ENCODE measurements around the gene FBXL7. TPM values are rescaled to one million over a fixed set of nuclear protein-coding genes. Genes with fewer than 3 reads are reported as not detected.

Gene FBXL7
- total RNA-seq, 2 experiments from 2014 or later, result not detected

DNA sequence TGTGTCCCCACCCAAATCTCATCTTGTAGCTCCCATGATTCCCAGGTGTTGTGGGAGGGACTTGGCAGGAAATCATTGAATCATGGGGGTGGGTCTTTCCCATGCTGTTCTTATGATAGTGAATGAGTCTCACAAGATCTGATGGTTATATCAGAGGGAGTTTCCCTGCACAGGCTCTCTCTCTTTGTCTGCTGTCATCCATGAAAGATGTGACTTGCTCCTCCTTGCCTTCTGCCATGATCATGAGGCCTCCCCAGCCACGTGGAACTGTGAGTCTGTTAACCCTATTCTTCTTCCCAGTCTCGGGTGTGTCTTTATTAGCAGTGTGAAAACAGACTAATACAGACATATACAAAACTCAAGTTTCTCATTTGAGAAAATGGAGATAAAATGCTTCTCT lies 139.3 kb downstream of the FBXL7 start:
- Mint-ChIP-seq H3K4me1 (ENCODE audit: low read depth) (no peaks in the 10 kb centered on the region), H3K36me3 (no peaks in the 10 kb centered on the region), H3K27me3 (no peaks in the 10 kb centered on the region), H3K4me3 (no peak overlapping the region), H3K27ac (no peak overlapping the region), H3K9me3 (no peaks in the 10 kb centered on the region)
- ChIA-PET CTCF (no interaction called here), POLR2A (no interaction called here)
- DNase-seq, result no peak
- intact Hi-C loops (cut with micrococcal nuclease), result no loop called here

- Mint-ChIP-seq H3K27ac (no peak overlapping the region), H3K9me3 (no peaks in the 10 kb centered on the region), H3K36me3 (no peaks in the 10 kb centered on the region), H3K27me3 (no peaks in the 10 kb centered on the region), H3K4me3 (no peak overlapping the region), H3K4me1 (ENCODE audit: low read depth) (no peaks in the 10 kb centered on the region)
- ChIA-PET CTCF (no interaction called here), POLR2A (no interaction called here)
- DNase-seq, result no peak
- intact Hi-C loops (cut with micrococcal nuclease), result no loop called here
Measured at GRCh38 chr5:15640116-15640515, 140.1 kb downstream of the FBXL7 start.

DNA sequence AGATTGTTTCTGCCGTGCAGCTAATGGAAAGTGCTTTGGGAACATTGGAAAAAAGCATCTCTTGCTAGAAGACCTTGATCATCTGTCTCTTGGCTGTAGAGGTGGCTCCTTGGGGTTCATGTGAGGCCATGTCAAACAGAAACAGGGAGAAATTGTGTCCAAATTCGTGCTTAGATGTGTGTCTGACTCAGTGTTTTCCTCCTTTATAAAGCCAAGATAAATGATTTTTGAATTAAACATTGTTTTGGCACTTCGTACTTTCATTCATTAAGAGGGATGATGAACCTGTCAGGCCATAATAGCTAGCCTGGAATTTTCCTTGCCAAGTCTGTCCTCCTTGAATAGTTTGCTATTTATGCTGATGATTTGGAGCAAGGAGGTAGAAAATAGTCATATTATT lies 143.8 kb downstream of the FBXL7 start:
- no peak overlapping the region for H3K4me3 Mint-ChIP-seq
- no peaks in the 10 kb centered on the region for H3K27me3 Mint-ChIP-seq
- no peak for DNase-seq
- no peaks in the 10 kb centered on the region for H3K9me3 Mint-ChIP-seq
- no peaks in the 10 kb centered on the region for H3K4me1 Mint-ChIP-seq (ENCODE audit: low read depth)
- intact Hi-C loops (cut with micrococcal nuclease), result no loop called here
- CTCF ChIA-PET, result no interaction called here
- POLR2A ChIA-PET, result no interaction called here
- no peak overlapping the region for H3K27ac Mint-ChIP-seq
- no peaks in the 10 kb centered on the region for H3K36me3 Mint-ChIP-seq

DNA sequence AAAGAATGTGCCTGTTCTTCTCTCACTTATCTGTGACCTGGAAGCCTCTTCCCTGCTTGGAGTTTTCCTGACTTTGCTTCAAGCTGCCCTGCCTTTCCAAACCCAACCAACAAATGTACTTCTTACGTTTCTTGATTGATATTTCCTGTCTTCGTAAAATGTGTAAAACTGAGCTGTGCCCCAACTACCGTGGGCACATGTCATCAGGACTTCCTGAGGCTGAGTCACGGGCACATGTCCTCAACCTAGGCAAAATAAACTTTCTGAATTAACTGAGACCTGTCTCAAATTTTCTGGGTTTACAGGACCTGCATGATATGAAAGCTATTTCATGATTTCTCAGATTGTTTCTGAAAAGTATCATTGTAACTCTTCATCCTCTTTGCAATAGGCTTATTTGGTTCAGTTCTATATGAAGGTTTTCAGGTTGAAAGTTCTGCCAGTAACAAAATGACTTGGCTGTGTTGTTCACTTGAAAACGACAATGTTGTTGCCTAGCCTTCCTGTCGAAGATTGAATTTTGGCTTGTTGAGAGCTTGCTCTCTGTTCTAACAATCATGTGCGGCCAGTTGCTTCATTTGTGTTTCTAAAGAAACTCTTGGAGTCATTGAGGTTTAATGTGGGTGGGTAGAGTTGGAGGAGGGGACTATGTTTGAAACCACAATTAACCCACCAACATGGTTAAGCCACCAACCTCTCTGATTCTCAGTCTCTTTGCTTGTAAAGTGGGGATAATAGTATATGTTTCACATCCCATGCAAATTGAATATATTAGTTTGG lies 145.6 kb downstream of the FBXL7 start:
- Mint-ChIP-seq H3K27ac (no peak overlapping the region), H3K27me3 (no peaks in the 10 kb centered on the region), H3K9me3 (no peaks in the 10 kb centered on the region), H3K4me1 (ENCODE audit: low read depth) (no peaks in the 10 kb centered on the region), H3K36me3 (no peaks in the 10 kb centered on the region), H3K4me3 (no peak overlapping the region)
- no peak for DNase-seq
- ChIA-PET CTCF (no interaction called here), POLR2A (no interaction called here)
- intact Hi-C loops (cut with micrococcal nuclease), result no loop called here

DNA sequence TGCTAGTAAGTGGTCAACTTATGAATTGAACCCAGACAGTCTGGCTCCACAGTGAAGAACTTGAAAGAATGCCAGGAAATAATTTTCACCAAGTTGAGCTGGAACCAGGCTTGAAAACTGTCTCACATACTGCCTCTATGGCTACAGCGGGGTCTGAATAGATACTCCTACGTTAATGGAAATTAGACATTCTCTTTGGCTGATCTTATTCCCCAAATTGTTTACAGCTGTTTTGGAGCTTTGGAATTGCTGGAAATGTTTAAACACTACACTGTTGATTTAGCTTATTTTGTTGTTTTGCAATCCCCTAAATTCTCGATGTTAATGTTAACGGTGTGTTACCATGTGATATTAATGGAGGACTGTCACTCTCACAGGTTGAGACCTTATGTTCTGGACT lies 146.4 kb downstream of the FBXL7 start:
- Mint-ChIP-seq H3K36me3 (no peaks in the 10 kb centered on the region), H3K4me1 (ENCODE audit: low read depth) (no peaks in the 10 kb centered on the region), H3K9me3 (no peaks in the 10 kb centered on the region), H3K4me3 (no peak overlapping the region), H3K27me3 (no peaks in the 10 kb centered on the region), H3K27ac (no peak overlapping the region)
- CTCF ChIA-PET, result no interaction called here
- no peak for DNase-seq
- POLR2A ChIA-PET, result no interaction called here
- intact Hi-C loops (cut with micrococcal nuclease), result no loop called here

GRCh38 chr5:15647251-15647650 lies 147.3 kb downstream of the FBXL7 start:
- H3K27ac Mint-ChIP-seq, result no peak overlapping the region
- H3K4me1 Mint-ChIP-seq (ENCODE audit: low read depth), result no peaks in the 10 kb centered on the region
- no peaks in the 10 kb centered on the region for H3K9me3 Mint-ChIP-seq
- ChIA-PET CTCF (no interaction called here), POLR2A (no interaction called here)
- H3K27me3 Mint-ChIP-seq, result no peaks in the 10 kb centered on the region
- no peak for DNase-seq
- no peaks in the 10 kb centered on the region for H3K36me3 Mint-ChIP-seq
- no peak overlapping the region for H3K4me3 Mint-ChIP-seq
- intact Hi-C loops (cut with micrococcal nuclease), result no loop called here

DNA sequence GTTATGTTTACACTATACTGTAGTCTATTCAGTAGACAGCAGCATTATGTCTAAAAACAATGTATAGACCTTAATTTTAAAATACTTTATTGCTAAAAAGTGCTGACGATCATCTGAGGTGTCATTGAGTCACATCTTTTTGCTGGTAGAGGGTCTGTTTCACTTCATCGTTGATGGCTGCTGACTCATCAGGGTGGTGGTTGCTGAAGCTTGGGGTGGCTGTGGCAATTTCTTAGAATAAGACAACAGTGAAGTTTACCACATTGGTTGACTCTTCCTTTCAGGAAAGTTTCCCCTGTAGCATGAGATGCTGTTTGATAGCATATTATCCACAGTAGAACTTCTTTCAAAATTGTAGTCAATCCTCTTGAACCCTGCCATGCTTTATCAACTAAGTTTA lies 150.3 kb downstream of the FBXL7 start:
- CTCF ChIA-PET, result no interaction called here
- no peaks in the 10 kb centered on the region for H3K9me3 Mint-ChIP-seq
- no peaks in the 10 kb centered on the region for H3K4me1 Mint-ChIP-seq (ENCODE audit: low read depth)
- intact Hi-C loops (cut with micrococcal nuclease), result no loop called here
- H3K27ac Mint-ChIP-seq, result no peak overlapping the region
- no peaks in the 10 kb centered on the region for H3K36me3 Mint-ChIP-seq
- POLR2A ChIA-PET, result no interaction called here
- no peak for DNase-seq
- no peak overlapping the region for H3K4me3 Mint-ChIP-seq
- no peaks in the 10 kb centered on the region for H3K27me3 Mint-ChIP-seq

- POLR2A ChIA-PET, result no interaction called here
- Mint-ChIP-seq H3K4me1 (ENCODE audit: low read depth) (no peaks in the 10 kb centered on the region), H3K36me3 (no peaks in the 10 kb centered on the region), H3K4me3 (no peak overlapping the region), H3K27me3 (no peaks in the 10 kb centered on the region), H3K9me3 (no peaks in the 10 kb centered on the region), H3K27ac (no peak overlapping the region)
- CTCF ChIA-PET, result no interaction called here
- intact Hi-C loops (cut with micrococcal nuclease), result no loop called here
- DNase-seq, result no peak
Measured at GRCh38 chr5:15654779-15655178, 154.8 kb downstream of the FBXL7 start.

DNA sequence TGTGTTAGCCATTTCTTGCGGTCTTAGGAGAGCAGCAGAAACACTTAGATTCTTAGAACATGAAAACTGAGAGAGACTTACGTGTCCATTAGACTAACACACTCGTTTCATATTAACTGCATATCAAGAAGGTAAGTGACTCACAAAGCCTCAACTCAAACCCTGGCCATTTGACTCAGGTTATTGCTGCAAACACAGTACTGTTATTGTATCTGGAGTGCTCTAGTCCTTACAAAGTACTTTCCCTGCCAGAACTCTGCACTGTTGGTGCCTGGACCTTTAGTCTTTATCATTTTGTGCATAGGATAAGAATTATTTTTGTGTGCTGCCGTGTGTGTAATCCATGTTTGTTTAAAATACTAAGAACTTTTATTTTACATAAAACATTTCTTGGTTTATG lies 155.7 kb downstream of the FBXL7 start:
- H3K4me1 Mint-ChIP-seq (ENCODE audit: low read depth), result no peaks in the 10 kb centered on the region
- ChIA-PET POLR2A (no interaction called here), CTCF (no interaction called here)
- no peaks in the 10 kb centered on the region for H3K27me3 Mint-ChIP-seq
- no peak overlapping the region for H3K4me3 Mint-ChIP-seq
- DNase-seq, result no peak
- no peaks in the 10 kb centered on the region for H3K9me3 Mint-ChIP-seq
- intact Hi-C loops (cut with micrococcal nuclease), result no loop called here
- no peaks in the 10 kb centered on the region for H3K36me3 Mint-ChIP-seq
- H3K27ac Mint-ChIP-seq, result no peak overlapping the region

GRCh38 chr5:15664961-15665360 lies 165.0 kb downstream of the FBXL7 start:
- no peaks in the 10 kb centered on the region for H3K36me3 Mint-ChIP-seq

GRCh38 chr5:15669826-15670225 lies 169.8 kb downstream of the FBXL7 start:
- H3K4me3 Mint-ChIP-seq, result no peak overlapping the region
- H3K9me3 Mint-ChIP-seq, result peaks cover 4% of the 10 kb centered on the region
- H3K36me3 Mint-ChIP-seq, result no peaks in the 10 kb centered on the region
- H3K4me1 Mint-ChIP-seq (ENCODE audit: low read depth), result no peaks in the 10 kb centered on the region
- ChIA-PET POLR2A (no interaction called here), CTCF (no interaction called here)
- no peak for DNase-seq
- no peaks in the 10 kb centered on the region for H3K27me3 Mint-ChIP-seq
- intact Hi-C loops (cut with micrococcal nuclease), result no loop called here
- no peak overlapping the region for H3K27ac Mint-ChIP-seq

More at GRCh38 chr5:15664961-15665360, 165.0 kb downstream of the FBXL7 start:
- intact Hi-C loops (cut with micrococcal nuclease), result no loop called here
- Mint-ChIP-seq H3K4me1 (ENCODE audit: low read depth) (no peaks in the 10 kb centered on the region), H3K27ac (no peak overlapping the region), H3K4me3 (no peak overlapping the region), H3K9me3 (peaks cover 8% of the 10 kb centered on the region), H3K27me3 (no peaks in the 10 kb centered on the region)
- POLR2A ChIA-PET, result no interaction called here
- no peak for DNase-seq
- CTCF ChIA-PET, result no interaction called here

DNA sequence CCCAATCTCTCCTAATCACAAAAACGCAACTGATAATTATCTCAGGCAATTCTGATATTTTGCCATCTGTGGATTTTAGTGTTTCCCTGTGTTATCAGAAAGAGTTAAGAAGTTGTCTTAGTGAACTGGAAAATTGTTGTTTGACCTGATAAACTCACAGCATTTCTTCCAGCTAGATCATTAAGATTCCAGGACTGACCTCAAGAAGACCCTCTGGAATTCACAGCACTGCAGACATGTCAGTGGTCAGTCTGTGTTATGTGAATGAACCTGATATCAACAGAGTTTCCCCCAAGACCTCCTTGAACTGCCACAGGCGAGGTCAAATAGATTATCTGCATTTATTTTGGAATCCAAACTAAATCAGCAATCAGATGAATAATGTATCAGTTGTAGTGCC lies 174.7 kb downstream of the FBXL7 start:
- no peak overlapping the region for H3K27ac Mint-ChIP-seq
- H3K4me1 Mint-ChIP-seq (ENCODE audit: low read depth), result no peaks in the 10 kb centered on the region
- no peak overlapping the region for H3K4me3 Mint-ChIP-seq
- ChIA-PET POLR2A (no interaction called here), CTCF (no interaction called here)
- intact Hi-C loops (cut with micrococcal nuclease), result no loop called here
- no peaks in the 10 kb centered on the region for H3K27me3 Mint-ChIP-seq
- no peaks in the 10 kb centered on the region for H3K36me3 Mint-ChIP-seq
- peaks cover 9% of the 10 kb centered on the region for H3K9me3 Mint-ChIP-seq
- no peak for DNase-seq

- Mint-ChIP-seq H3K9me3 (peaks cover 8% of the 10 kb centered on the region), H3K4me1 (ENCODE audit: low read depth) (no peaks in the 10 kb centered on the region), H3K4me3 (no peak overlapping the region), H3K27ac (no peak overlapping the region), H3K27me3 (no peaks in the 10 kb centered on the region), H3K36me3 (no peaks in the 10 kb centered on the region)
- DNase-seq, result no peak
- CTCF ChIA-PET, result no interaction called here
- intact Hi-C loops (cut with micrococcal nuclease), result no loop called here
- POLR2A ChIA-PET, result no interaction called here
Measured at GRCh38 chr5:15676591-15676990, 176.6 kb downstream of the FBXL7 start.
